ENCODE results near the gene MOB2. TPM values are rescaled to one million over a fixed set of nuclear protein-coding genes. Genes with fewer than 3 reads are reported as not detected.

MOB2 gene
- total RNA-seq, 1 donor from 2014 or later: 50.4 TPM

DNA sequence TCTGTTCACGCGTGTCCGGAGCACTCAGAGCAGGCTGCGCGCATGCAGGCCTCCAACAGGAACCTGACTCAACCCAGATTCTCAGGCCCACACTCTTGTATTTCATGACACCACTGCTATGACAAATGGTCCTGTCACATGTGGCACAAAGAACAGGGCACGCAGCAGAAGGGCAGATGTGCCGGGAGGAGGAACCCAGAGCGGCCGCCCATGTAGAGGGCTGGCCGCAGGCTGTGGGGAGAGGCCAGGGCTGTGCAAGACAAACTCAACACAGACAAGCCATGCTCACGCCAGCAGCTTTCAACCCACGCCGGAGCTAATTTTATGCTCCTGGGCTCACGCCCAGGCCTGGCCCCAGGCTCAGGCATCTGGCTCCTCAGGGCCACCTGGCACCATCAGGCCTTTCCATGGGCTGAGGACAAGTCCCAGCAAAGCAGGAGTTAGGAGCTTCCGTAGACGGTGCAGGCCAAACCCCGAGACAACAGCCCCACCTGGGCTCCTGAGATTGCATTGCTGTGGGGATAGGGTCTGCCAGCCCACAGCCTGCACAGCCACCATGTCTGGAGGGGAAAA is 45.5 kb upstream of the MOB2 start:
- no peaks in the 10 kb centered on the region for H3K27me3 ChIP-seq (ENCODE audit: low read depth)
- TF ChIP-seq, protein P1, sequence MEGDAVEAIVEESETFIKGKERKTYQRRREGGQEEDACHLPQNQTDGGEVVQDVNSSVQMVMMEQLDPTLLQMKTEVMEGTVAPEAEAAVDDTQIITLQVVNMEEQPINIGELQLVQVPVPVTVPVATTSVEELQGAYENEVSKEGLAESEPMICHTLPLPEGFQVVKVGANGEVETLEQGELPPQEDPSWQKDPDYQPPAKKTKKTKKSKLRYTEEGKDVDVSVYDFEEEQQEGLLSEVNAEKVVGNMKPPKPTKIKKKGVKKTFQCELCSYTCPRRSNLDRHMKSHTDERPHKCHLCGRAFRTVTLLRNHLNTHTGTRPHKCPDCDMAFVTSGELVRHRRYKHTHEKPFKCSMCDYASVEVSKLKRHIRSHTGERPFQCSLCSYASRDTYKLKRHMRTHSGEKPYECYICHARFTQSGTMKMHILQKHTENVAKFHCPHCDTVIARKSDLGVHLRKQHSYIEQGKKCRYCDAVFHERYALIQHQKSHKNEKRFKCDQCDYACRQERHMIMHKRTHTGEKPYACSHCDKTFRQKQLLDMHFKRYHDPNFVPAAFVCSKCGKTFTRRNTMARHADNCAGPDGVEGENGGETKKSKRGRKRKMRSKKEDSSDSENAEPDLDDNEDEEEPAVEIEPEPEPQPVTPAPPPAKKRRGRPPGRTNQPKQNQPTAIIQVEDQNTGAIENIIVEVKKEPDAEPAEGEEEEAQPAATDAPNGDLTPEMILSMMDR (IDR thresholded peaks at IDR 0.05): no peak
- DNase-seq: no peak
- intact Hi-C loops (cut with DNase I): no loop called here
- H3K36me3 ChIP-seq: peaks cover 42% of the 10 kb centered on the region
- peaks cover 71% of the 10 kb centered on the region for H3K4me1 ChIP-seq
- no peaks in the 10 kb centered on the region for H3K9me3 ChIP-seq
- H3K27ac ChIP-seq: no peak overlapping the region
- H3K4me3 ChIP-seq: no peak overlapping the region
- peak; percentile 36 to 48 for ATAC-seq

DNA sequence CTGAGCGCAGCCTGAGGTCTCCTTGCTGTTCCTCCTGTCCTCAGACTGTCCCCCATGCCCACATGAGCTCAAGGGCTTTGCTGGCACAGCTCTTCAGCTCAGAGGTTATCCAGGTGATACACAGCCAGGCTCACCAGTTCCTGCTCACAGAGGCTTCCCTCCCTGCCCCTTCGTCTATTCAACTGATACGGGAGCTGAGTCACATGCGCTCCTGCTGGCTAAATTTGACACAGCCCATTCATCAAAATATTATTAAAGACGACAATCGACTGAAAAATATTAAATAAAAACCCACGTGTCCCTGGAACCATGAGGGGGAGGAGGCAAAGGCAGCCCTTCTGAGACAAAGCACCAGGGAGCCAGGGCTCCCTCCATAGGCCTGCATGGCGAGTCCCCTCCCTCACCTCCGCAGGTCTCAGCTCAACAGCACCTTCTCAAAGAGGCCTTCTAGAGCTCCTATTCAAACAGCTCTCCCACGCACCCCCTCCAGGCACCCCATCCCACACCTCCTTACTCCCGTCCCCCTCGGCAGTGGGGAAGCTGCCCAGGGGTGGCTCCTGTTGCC is 45.0 kb upstream of the MOB2 start:
- DNase-seq: no peak
- TF ChIP-seq, protein P1 (IDR thresholded peaks at IDR 0.05): no peak
- H3K27ac ChIP-seq: no peak overlapping the region
- intact Hi-C loops (cut with DNase I): no loop called here
- H3K36me3 ChIP-seq: peaks cover 37% of the 10 kb centered on the region
- ATAC-seq: no peak
- H3K27me3 ChIP-seq (ENCODE audit: low read depth): no peaks in the 10 kb centered on the region
- peaks cover 65% of the 10 kb centered on the region for H3K4me1 ChIP-seq
- no peaks in the 10 kb centered on the region for H3K9me3 ChIP-seq
- H3K4me3 ChIP-seq: no peak overlapping the region

DNA sequence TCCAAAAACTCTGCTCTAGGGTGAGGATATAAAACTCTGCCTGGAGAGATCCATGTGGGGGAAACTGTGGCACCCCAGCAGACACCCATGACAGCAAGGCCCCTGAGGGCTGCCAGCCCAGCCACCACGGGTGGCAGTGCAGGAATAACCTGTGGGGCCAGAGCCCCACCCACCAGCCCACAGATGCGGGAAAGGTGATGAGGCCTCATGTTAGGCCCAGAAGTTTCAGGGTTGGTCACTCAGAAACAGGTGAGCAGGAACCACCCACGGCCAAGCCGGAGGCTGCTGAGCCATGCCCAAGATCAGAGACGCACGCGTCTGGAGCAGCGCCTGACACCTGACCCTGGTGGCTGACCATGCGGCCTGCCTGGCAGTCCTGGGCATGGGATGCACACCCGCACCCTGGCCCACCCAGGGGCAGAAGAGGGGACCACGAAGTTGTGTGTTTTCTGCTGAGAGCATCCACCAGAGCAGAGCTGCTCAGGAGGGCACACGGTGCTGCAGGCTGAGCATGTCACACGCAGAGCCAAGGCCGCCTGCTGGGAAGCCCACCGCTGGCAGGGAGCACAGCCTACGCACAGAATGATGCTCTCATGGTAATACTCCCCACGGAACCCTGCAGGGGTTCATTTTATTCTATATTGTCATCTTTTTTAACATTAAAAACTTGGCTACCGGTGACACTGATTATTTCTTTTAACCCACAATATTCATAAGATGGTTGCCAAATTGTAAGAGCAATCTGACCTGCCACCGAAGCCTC is 44.3 kb upstream of the MOB2 start:
- H3K27ac ChIP-seq: no peak overlapping the region
- peaks cover 59% of the 10 kb centered on the region for H3K4me1 ChIP-seq
- intact Hi-C loops (cut with DNase I): no loop called here
- no peak overlapping the region for H3K4me3 ChIP-seq
- no peak for ATAC-seq
- no peak for DNase-seq
- peaks cover 32% of the 10 kb centered on the region for H3K36me3 ChIP-seq
- H3K27me3 ChIP-seq (ENCODE audit: low read depth): no peaks in the 10 kb centered on the region
- TF ChIP-seq, protein P1 (IDR thresholded peaks at IDR 0.05): no peak
- no peaks in the 10 kb centered on the region for H3K9me3 ChIP-seq

DNA sequence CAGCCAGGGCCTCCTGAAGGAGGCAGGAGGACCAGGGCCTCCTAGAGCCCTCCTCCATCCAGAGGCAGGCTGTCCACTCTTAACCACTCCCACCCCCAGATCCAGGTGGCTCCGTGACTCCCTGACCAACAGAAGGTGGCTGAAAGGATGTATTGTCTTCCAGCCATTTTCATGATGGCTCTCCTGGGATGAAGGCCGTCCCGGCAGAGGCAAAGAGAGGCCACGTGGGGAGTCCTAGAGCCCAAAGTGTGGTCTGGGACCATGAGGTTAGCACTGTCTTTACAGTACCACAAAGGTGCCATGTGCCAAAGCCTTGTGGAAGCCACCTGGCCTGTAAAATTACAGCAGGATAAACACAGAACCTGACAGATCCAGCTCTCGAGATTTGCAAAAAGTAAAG is 43.2 kb upstream of the MOB2 start:
- no peaks in the 10 kb centered on the region for H3K27me3 ChIP-seq (ENCODE audit: low read depth)
- no peaks in the 10 kb centered on the region for H3K9me3 ChIP-seq
- H3K36me3 ChIP-seq: peaks cover 23% of the 10 kb centered on the region
- DNase-seq (no peak), ATAC-seq (no peak)
- no peak overlapping the region for H3K4me3 ChIP-seq
- peaks cover 48% of the 10 kb centered on the region for H3K4me1 ChIP-seq
- H3K27ac ChIP-seq: no peak overlapping the region
- TF ChIP-seq, protein P1 (IDR thresholded peaks at IDR 0.05): no peak
- intact Hi-C loops (cut with DNase I): no loop called here

DNA sequence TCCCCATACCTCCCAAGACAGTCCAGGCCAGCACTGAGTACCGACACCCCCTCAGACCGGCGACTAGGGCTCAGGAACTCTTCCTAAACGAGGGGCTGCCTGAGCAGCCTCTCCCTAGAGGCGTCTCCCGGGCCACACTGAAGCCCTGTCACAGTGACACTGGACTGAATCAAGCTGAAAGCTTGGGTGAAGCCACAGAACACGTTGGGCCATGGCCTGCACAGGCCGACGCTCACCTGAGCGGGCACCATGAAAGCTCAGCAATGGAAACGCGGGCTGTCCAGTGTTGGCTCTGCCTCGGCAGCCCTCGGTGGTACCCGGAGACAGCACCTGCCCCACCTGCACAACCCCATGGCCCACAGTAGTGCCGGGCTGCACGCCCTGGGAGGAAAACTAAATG is 42.7 kb upstream of the MOB2 start:
- ATAC-seq (no peak), DNase-seq (no peak)
- Histone ChIP-seq H3K36me3 (peaks cover 18% of the 10 kb centered on the region), H3K4me3 (no peak overlapping the region), H3K27ac (no peak overlapping the region), H3K27me3 (ENCODE audit: low read depth) (no peaks in the 10 kb centered on the region), H3K4me1 (peaks cover 43% of the 10 kb centered on the region), H3K9me3 (no peaks in the 10 kb centered on the region)
- intact Hi-C loops (cut with DNase I): no loop called here
- TF ChIP-seq, protein P1 (IDR thresholded peaks at IDR 0.05): no peak

Measured in lower lobe of right lung (tissue), 2 donors.